HEK293 (cell line): Measurements from ENCODE around the gene CRMP1.

Experiments
- CTCF ChIA-PET: fragments of 350-600 bp; formaldehyde crosslinking; extraction: SDS; loops from one replicate; lab custom pipeline; 2021; ENCODE audit warnings: antibody characterized with exemption; lab: Yijun Ruan, JAX
- POLR2A ChIA-PET: fragments of 300-600 bp; formaldehyde crosslinking; extraction: SDS; loops from one replicate; lab custom pipeline; 2020; ENCODE audit warnings: antibody characterized with exemption, inconsistent platforms; lab: Yijun Ruan, JAX
- H3K27ac ChIP-seq: fragments of 200-500 bp; sonication (Bioruptor generic); 2 replicates; pipeline ENCODE4 v1.5.1; 2014; ENCODE audit warnings: low read depth, low read length, control low read depth, inconsistent platforms; ENCODE audit errors: extremely low read depth
- H3K36me3 ChIP-seq, 2 experiments: fragments of 200-500 bp in 1 of 2; sonication (Bioruptor generic) in 1 of 2; 1 replicate in 1 of 2; 2 replicates in 1 of 2; pipeline ENCODE4 v1.5.1; 2014 to 2017; ENCODE audit warnings: inconsistent platforms in 2 of 2, low read length in 2 of 2; ENCODE audit not compliant: control insufficient read depth in 2 of 2, insufficient read depth in 1 of 2
- H3K4me1 ChIP-seq: fragments of 200-500 bp; sonication (Bioruptor generic); 2 replicates; pipeline ENCODE4 v1.5.1; 2014; ENCODE audit warnings: mild to moderate bottlenecking, low read length, inconsistent platforms; ENCODE audit not compliant: control insufficient read depth, insufficient read depth
- H3K4me3 ChIP-seq: 2 replicates; pipeline ENCODE4 v1.5.1; 2011; ENCODE audit warnings: low read depth, mild to moderate bottlenecking, control low read depth, low read length, moderate library complexity
- H3K9me3 ChIP-seq: fragments of 200-500 bp; sonication (Bioruptor generic); 2 replicates; pipeline ENCODE4 v1.5.1; 2014; ENCODE audit warnings: low read depth, low read length, inconsistent platforms; ENCODE audit not compliant: control insufficient read depth, insufficient read depth
- GLIS2 ChIP-seq: fragments of 450-650 bp; formaldehyde crosslinking; IDR thresholded peaks from 2 replicates; pipeline ENCODE4 v1.5.1; 2016; ENCODE audit warnings: missing biosample characterization, missing genetic modification characterization
- HOXC10 ChIP-seq: sonication (generic); formaldehyde crosslinking; IDR thresholded peaks from 2 replicates; pipeline ENCODE4 v1.8.1; 2023; ENCODE audit warnings: mild to moderate bottlenecking, missing genetic modification reagents
- OSR2 ChIP-seq: fragments of 450-650 bp; formaldehyde crosslinking; IDR thresholded peaks from 2 replicates; pipeline ENCODE4 v1.5.1; 2016; ENCODE audit warnings: missing biosample characterization, missing genetic modification characterization
- REPIN1 ChIP-seq: fragments of 450-650 bp; formaldehyde crosslinking; IDR thresholded peaks from 2 replicates; pipeline ENCODE4 v1.5.1; 2017; ENCODE audit warnings: missing biosample characterization, missing genetic modification characterization, low read depth
- SP2 ChIP-seq: fragments of 450-650 bp; formaldehyde crosslinking; IDR thresholded peaks from 2 replicates; pipeline ENCODE4 v1.5.1; 2016; ENCODE audit warnings: missing biosample characterization, missing genetic modification characterization
- ZBTB10 ChIP-seq: fragments of 450-650 bp; formaldehyde crosslinking; IDR thresholded peaks from 2 replicates; pipeline ENCODE4 v1.5.1; 2016; ENCODE audit warnings: missing biosample characterization, missing genetic modification characterization
- ZBTB20 ChIP-seq: fragments of 450-650 bp; formaldehyde crosslinking; IDR thresholded peaks from 2 replicates; pipeline ENCODE4 v1.5.1; 2016; ENCODE audit warnings: missing biosample characterization, missing genetic modification characterization
- ZBTB8A ChIP-seq: fragments of 450-650 bp; formaldehyde crosslinking; IDR thresholded peaks from 2 replicates; pipeline ENCODE4 v1.5.1; 2016; ENCODE audit warnings: missing biosample characterization, missing genetic modification characterization
- ZIC2 ChIP-seq: fragments of 450-650 bp; formaldehyde crosslinking; IDR thresholded peaks from 2 replicates; pipeline ENCODE4 v1.5.1; 2016; ENCODE audit warnings: missing biosample characterization, missing genetic modification characterization
- ZNF146 ChIP-seq: fragments of 450-650 bp; formaldehyde crosslinking; IDR thresholded peaks from 2 replicates; pipeline ENCODE4 v1.5.1; 2016; ENCODE audit warnings: missing biosample characterization, missing genetic modification characterization
- ZNF214 ChIP-seq: fragments of 450-650 bp; formaldehyde crosslinking; IDR thresholded peaks from 2 replicates; pipeline ENCODE4 v1.5.1; 2017; ENCODE audit warnings: missing biosample characterization, mild to moderate bottlenecking, missing genetic modification characterization, borderline replicate concordance
- ZNF221 ChIP-seq: fragments of 450-650 bp; formaldehyde crosslinking; IDR thresholded peaks from 2 replicates; pipeline ENCODE4 v1.5.1; 2017; ENCODE audit warnings: missing biosample characterization, missing genetic modification characterization, borderline replicate concordance
- ZNF23 ChIP-seq: fragments of 450-650 bp; formaldehyde crosslinking; IDR thresholded peaks from 2 replicates; pipeline ENCODE4 v1.5.1; 2016; ENCODE audit warnings: missing biosample characterization, missing genetic modification characterization, borderline replicate concordance
- ZNF292 ChIP-seq: fragments of 450-650 bp; formaldehyde crosslinking; IDR thresholded peaks from 2 replicates; pipeline ENCODE4 v1.5.1; 2016; ENCODE audit warnings: low read depth, missing biosample characterization, missing genetic modification characterization, borderline replicate concordance
- ZNF354C ChIP-seq: fragments of 450-650 bp; formaldehyde crosslinking; IDR thresholded peaks from 2 replicates; pipeline ENCODE4 v1.5.1; 2016; ENCODE audit warnings: missing biosample characterization, missing genetic modification characterization, low read depth, borderline replicate concordance
- ZNF37A ChIP-seq: fragments of 450-650 bp; IDR thresholded peaks from 2 replicates; pipeline ENCODE4 v1.5.1; 2018; ENCODE audit warnings: missing biosample characterization, missing genetic modification characterization
- ZNF514 ChIP-seq: fragments of 450-650 bp; formaldehyde crosslinking; IDR thresholded peaks from 2 replicates; pipeline ENCODE4 v1.5.1; 2016; ENCODE audit warnings: missing biosample characterization, missing genetic modification characterization
- ZNF555 ChIP-seq: fragments of 450-650 bp; formaldehyde crosslinking; conservative IDR thresholded peaks from 2 replicates; pipeline ENCODE4 v1.5.1; 2017; ENCODE audit warnings: missing biosample characterization, mild to moderate bottlenecking, missing genetic modification characterization, inconsistent platforms
- ZNF585B ChIP-seq: fragments of 450-650 bp; formaldehyde crosslinking; IDR thresholded peaks from 2 replicates; pipeline ENCODE4 v1.5.1; 2016; ENCODE audit warnings: missing biosample characterization, missing genetic modification characterization
- ZNF600 ChIP-seq: fragments of 450-650 bp; formaldehyde crosslinking; IDR thresholded peaks from 2 replicates; pipeline ENCODE4 v1.5.1; 2016; ENCODE audit warnings: missing biosample characterization, missing genetic modification characterization
- ZNF629 ChIP-seq: fragments of 450-650 bp; formaldehyde crosslinking; IDR thresholded peaks from 2 replicates; pipeline ENCODE4 v1.5.1; 2017; ENCODE audit warnings: missing biosample characterization, missing genetic modification characterization
- ZNF664 ChIP-seq: fragments of 450-650 bp; formaldehyde crosslinking; IDR thresholded peaks from 2 replicates; pipeline ENCODE4 v1.5.1; 2016; ENCODE audit warnings: missing biosample characterization, missing genetic modification characterization
- ZNF707 ChIP-seq: fragments of 450-650 bp; formaldehyde crosslinking; IDR thresholded peaks from 2 replicates; pipeline ENCODE4 v1.5.1; 2016; ENCODE audit warnings: missing biosample characterization, missing genetic modification characterization
- ZNF792 ChIP-seq: fragments of 450-650 bp; formaldehyde crosslinking; IDR thresholded peaks from 2 replicates; pipeline ENCODE4 v1.5.1; 2016; ENCODE audit warnings: missing biosample characterization, missing genetic modification characterization
- ZSCAN16 ChIP-seq: fragments of 450-650 bp; formaldehyde crosslinking; IDR thresholded peaks from 2 replicates; pipeline ENCODE4 v1.5.1; 2016; ENCODE audit warnings: missing biosample characterization, missing genetic modification characterization
- TF ChIP-seq, protein P1 (sequence below): fragments of 450-650 bp; formaldehyde crosslinking; conservative IDR thresholded peaks from 2 replicates; pipeline ENCODE4 v1.5.1; 2016; ENCODE audit warnings: low read depth, missing biosample characterization, missing genetic modification characterization
- TF ChIP-seq, protein P2 (sequence below): fragments of 450-650 bp; formaldehyde crosslinking; IDR thresholded peaks from 2 replicates; pipeline ENCODE4 v1.5.1; 2016; ENCODE audit warnings: missing biosample characterization, missing genetic modification characterization
- TF ChIP-seq, protein P3 (sequence below): fragments of 450-650 bp; formaldehyde crosslinking; IDR thresholded peaks from 2 replicates; pipeline ENCODE4 v1.5.1; 2017; ENCODE audit warnings: missing biosample characterization, missing genetic modification characterization
- TF ChIP-seq, protein P4 (sequence below): fragments of 450-650 bp; formaldehyde crosslinking; IDR thresholded peaks from 2 replicates; pipeline ENCODE4 v1.5.1; 2016; ENCODE audit warnings: missing biosample characterization, missing genetic modification characterization

Gene CRMP1

GRCh38 chr4:5917672-5918071 lies 24.8 kb upstream of the CRMP1 start:
- TF ChIP-seq ZNF37A (tag by site-specific recombination) (no peak), ZNF292 (no peak), ZNF146 (tag by site-specific recombination) (no peak), ZNF792 (tag by site-specific recombination) (no peak), ZNF514 (tag by site-specific recombination) (no peak), ZBTB8A (no peak), ZNF23 (tag by site-specific recombination) (no peak), ZSCAN16 (tag by site-specific recombination) (no peak), ZIC2 (no peak), ZNF585B (no peak), ZNF707 (tag by site-specific recombination) (no peak), ZNF354C (no peak), ZBTB10 (tag by site-specific recombination) (no peak), ZNF555 (tag by site-specific recombination) (no peak), ZNF629 (no peak), ZBTB20 (tag by site-specific recombination) (no peak)
- TF ChIP-seq, protein P1, sequence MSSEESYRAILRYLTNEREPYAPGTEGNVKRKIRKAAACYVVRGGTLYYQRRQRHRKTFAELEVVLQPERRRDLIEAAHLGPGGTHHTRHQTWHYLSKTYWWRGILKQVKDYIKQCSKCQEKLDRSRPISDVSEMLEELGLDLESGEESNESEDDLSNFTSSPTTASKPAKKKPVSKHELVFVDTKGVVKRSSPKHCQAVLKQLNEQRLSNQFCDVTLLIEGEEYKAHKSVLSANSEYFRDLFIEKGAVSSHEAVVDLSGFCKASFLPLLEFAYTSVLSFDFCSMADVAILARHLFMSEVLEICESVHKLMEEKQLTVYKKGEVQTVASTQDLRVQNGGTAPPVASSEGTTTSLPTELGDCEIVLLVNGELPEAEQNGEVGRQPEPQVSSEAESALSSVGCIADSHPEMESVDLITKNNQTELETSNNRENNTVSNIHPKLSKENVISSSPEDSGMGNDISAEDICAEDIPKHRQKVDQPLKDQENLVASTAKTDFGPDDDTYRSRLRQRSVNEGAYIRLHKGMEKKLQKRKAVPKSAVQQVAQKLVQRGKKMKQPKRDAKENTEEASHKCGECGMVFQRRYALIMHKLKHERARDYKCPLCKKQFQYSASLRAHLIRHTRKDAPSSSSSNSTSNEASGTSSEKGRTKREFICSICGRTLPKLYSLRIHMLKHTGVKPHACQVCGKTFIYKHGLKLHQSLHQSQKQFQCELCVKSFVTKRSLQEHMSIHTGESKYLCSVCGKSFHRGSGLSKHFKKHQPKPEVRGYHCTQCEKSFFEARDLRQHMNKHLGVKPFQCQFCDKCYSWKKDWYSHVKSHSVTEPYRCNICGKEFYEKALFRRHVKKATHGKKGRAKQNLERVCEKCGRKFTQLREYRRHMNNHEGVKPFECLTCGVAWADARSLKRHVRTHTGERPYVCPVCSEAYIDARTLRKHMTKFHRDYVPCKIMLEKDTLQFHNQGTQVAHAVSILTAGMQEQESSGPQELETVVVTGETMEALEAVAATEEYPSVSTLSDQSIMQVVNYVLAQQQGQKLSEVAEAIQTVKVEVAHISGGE (tag by site-specific recombination), result no peak
- TF ChIP-seq, protein P2, sequence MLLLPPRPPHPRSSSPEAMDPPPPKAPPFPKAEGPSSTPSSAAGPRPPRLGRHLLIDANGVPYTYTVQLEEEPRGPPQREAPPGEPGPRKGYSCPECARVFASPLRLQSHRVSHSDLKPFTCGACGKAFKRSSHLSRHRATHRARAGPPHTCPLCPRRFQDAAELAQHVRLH (tag by site-specific recombination), result no peak
- Histone ChIP-seq H3K4me1 (no peaks in the 10 kb centered on the region), H3K9me3 (no peaks in the 10 kb centered on the region), H3K4me3 (no peak overlapping the region), H3K36me3 (no peaks in the 10 kb centered on the region), H3K27ac (no peak overlapping the region)
- CTCF ChIA-PET, result no interaction called here
- POLR2A ChIA-PET, result no interaction called here

- CTCF ChIA-PET, result interaction anchor here (0.6 kb wide), 1 partner anchor 103 kb away, joined by 3 read pairs; no protein-coding TSS in a partner anchor
- H3K27ac ChIP-seq, result no peak overlapping the region
- TF ChIP-seq ZNF221 (tag by site-specific recombination) (no peak), GLIS2 (tag by site-specific recombination) (no peak), ZNF629 (no peak), HOXC10 (CRISPR knock-in tag) (no peak), ZNF37A (tag by site-specific recombination) (no peak), SP2 (tag by site-specific recombination) (no peak), ZNF214 (no peak), REPIN1 (no peak), OSR2 (tag by site-specific recombination) (no peak), ZNF664 (no peak), ZNF600 (tag by site-specific recombination) (no peak)
- TF ChIP-seq, protein P2 (tag by site-specific recombination), result no peak
- TF ChIP-seq, protein P3, sequence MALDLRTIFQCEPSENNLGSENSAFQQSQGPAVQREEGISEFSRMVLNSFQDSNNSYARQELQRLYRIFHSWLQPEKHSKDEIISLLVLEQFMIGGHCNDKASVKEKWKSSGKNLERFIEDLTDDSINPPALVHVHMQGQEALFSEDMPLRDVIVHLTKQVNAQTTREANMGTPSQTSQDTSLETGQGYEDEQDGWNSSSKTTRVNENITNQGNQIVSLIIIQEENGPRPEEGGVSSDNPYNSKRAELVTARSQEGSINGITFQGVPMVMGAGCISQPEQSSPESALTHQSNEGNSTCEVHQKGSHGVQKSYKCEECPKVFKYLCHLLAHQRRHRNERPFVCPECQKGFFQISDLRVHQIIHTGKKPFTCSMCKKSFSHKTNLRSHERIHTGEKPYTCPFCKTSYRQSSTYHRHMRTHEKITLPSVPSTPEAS (tag by site-specific recombination), result no peak
- TF ChIP-seq, protein P4, sequence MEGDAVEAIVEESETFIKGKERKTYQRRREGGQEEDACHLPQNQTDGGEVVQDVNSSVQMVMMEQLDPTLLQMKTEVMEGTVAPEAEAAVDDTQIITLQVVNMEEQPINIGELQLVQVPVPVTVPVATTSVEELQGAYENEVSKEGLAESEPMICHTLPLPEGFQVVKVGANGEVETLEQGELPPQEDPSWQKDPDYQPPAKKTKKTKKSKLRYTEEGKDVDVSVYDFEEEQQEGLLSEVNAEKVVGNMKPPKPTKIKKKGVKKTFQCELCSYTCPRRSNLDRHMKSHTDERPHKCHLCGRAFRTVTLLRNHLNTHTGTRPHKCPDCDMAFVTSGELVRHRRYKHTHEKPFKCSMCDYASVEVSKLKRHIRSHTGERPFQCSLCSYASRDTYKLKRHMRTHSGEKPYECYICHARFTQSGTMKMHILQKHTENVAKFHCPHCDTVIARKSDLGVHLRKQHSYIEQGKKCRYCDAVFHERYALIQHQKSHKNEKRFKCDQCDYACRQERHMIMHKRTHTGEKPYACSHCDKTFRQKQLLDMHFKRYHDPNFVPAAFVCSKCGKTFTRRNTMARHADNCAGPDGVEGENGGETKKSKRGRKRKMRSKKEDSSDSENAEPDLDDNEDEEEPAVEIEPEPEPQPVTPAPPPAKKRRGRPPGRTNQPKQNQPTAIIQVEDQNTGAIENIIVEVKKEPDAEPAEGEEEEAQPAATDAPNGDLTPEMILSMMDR, result no peak
Measured at GRCh38 chr4:5916229-5916628, 23.3 kb upstream of the CRMP1 start.

More at GRCh38 chr4:5916229-5916628, 23.3 kb upstream of the CRMP1 start:
- POLR2A ChIA-PET, result no interaction called here
- no peaks in the 10 kb centered on the region for H3K9me3 ChIP-seq
- H3K4me3 ChIP-seq, result no peak overlapping the region
- H3K36me3 ChIP-seq, result no peaks in the 10 kb centered on the region
- H3K4me1 ChIP-seq, result no peaks in the 10 kb centered on the region
